ENCODE data around the gene USP6NL.

The USP6NL gene

DNA sequence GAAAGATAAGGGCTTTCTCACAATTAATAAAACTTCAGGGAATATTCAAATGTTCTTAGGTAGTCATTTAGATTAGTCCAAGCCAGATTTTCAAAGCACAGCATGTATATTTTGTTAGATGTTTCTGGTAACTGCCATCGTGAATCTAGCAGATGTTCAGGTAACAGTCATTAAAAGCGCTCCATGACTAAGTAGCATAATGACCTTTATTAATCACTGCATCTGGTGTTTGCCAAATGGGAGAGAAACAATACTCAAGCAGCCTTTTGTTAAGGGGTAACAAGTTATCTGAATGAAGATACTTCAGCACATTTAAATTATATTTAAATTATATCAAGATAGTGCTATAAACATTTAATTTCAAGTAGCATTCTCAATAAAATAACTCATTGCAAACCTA, 47.5 kb downstream of the USP6NL start:
- Histone ChIP-seq H3K79me2 (ENCODE audit: insufficient read depth, low read length) (peaks cover 62% of the 10 kb centered on the region), H3K36me3 (ENCODE audit: insufficient read depth, low read length) (no peaks in the 10 kb centered on the region; the same call in 1 of the 2 replicates), H3K9ac (ENCODE audit: low read depth, low read length, poor library complexity, severe bottlenecking) (no peak overlapping the region), H3K4me3 (ENCODE audit: low read length, poor library complexity, severe bottlenecking) (no peak overlapping the region), H3K9me2 (replicated peaks; ENCODE audit: low read depth, low read length) (no peaks in the 10 kb centered on the region), H3K9me3 (ENCODE audit: insufficient read depth, low read depth, low read length) (no peaks in the 10 kb centered on the region), H4K20me1 (ENCODE audit: insufficient read depth, low read length, poor library complexity, severe bottlenecking) (peaks cover 10% of the 10 kb centered on the region), H3K4me2 (ENCODE audit: low read depth, low read length, poor library complexity, severe bottlenecking) (no peak overlapping the region), H3F3A (ENCODE audit: low read depth) (no peaks in the 10 kb centered on the region), H3K4me1 (ENCODE audit: insufficient read depth, low read length, poor library complexity, severe bottlenecking) (peaks cover 12% of the 10 kb centered on the region), H3K27me3 (ENCODE audit: insufficient read depth, low read length, poor library complexity, severe bottlenecking) (no peaks in the 10 kb centered on the region), H2AFZ (ENCODE audit: low read length) (no peak overlapping the region)
- no peak for TF ChIP-seq CTCF (conservative IDR thresholded peaks at IDR 0.05; ENCODE audit: low read length)
- no peak for TF ChIP-seq EZH2phosphoT487 (IDR thresholded peaks at IDR 0.05; ENCODE audit: borderline replicate concordance)

GRCh38 chr10:11562888-11563287, 48.6 kb downstream of the USP6NL start:
- H3K4me2 ChIP-seq (ENCODE audit: low read depth, low read length, poor library complexity, severe bottlenecking): no peak overlapping the region
- H3F3A ChIP-seq (ENCODE audit: low read depth): no peaks in the 10 kb centered on the region
- peaks cover 12% of the 10 kb centered on the region for H3K4me1 ChIP-seq (ENCODE audit: insufficient read depth, low read length, poor library complexity, severe bottlenecking)
- H3K79me2 ChIP-seq (ENCODE audit: insufficient read depth, low read length): peaks cover 60% of the 10 kb centered on the region
- H2AFZ ChIP-seq (ENCODE audit: low read length): no peak overlapping the region
- H3K9ac ChIP-seq (ENCODE audit: low read depth, low read length, poor library complexity, severe bottlenecking): no peak overlapping the region
- TF ChIP-seq CTCF (conservative IDR thresholded peaks at IDR 0.05; ENCODE audit: low read length) (no peak), EZH2phosphoT487 (IDR thresholded peaks at IDR 0.05; ENCODE audit: borderline replicate concordance) (no peak)
- H3K9me2 ChIP-seq (replicated peaks; ENCODE audit: low read depth, low read length): no peaks in the 10 kb centered on the region
- H4K20me1 ChIP-seq (ENCODE audit: insufficient read depth, low read length, poor library complexity, severe bottlenecking): peaks cover 10% of the 10 kb centered on the region
- no peaks in the 10 kb centered on the region for H3K9me3 ChIP-seq (ENCODE audit: insufficient read depth, low read depth, low read length)
- H3K4me3 ChIP-seq (ENCODE audit: low read length, poor library complexity, severe bottlenecking): no peak overlapping the region
- no peaks in the 10 kb centered on the region; the same call in 1 of the 2 replicates for H3K36me3 ChIP-seq (ENCODE audit: insufficient read depth, low read length)
- no peaks in the 10 kb centered on the region for H3K27me3 ChIP-seq (ENCODE audit: insufficient read depth, low read length, poor library complexity, severe bottlenecking)

DNA sequence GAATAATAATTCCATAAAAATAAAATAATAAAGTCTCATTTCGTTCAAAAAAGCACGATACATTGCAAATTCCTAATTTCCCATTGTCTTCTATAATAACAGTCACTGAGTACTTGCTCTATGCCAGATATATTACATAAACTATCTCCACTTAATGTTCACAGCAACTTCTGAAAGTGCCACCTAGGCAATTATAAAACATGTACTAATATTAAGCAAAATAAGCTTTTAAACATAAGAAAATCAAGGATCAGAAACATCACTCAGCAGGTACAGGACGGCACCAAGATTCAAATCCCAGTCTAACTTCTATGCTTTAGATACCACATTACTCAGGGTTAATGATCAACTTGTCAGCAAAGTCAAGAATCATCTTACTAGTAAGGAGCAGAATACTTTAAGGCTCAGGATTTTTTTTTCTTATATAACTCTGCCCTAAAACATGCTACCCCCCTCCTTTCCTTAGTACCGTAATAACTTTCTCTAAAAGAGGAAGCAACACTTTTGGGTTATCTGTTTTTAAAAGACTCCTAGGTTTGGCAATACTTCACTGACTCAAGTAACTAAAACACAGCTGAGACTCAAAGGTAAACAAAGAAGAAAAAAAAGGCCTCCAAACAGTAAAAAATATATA, 51.3 kb downstream of the USP6NL start:
- H3K4me3 ChIP-seq (ENCODE audit: low read length, poor library complexity, severe bottlenecking): no peak overlapping the region
- no peaks in the 10 kb centered on the region for H3K9me3 ChIP-seq (ENCODE audit: insufficient read depth, low read depth, low read length)
- no peaks in the 10 kb centered on the region; the same call in 1 of the 2 replicates for H3K36me3 ChIP-seq (ENCODE audit: insufficient read depth, low read length)
- peaks cover 12% of the 10 kb centered on the region for H3K4me1 ChIP-seq (ENCODE audit: insufficient read depth, low read length, poor library complexity, severe bottlenecking)
- H3K79me2 ChIP-seq (ENCODE audit: insufficient read depth, low read length): peaks cover 58% of the 10 kb centered on the region
- no peak overlapping the region for H2AFZ ChIP-seq (ENCODE audit: low read length)
- peaks cover 10% of the 10 kb centered on the region for H4K20me1 ChIP-seq (ENCODE audit: insufficient read depth, low read length, poor library complexity, severe bottlenecking)
- no peak overlapping the region for H3K9ac ChIP-seq (ENCODE audit: low read depth, low read length, poor library complexity, severe bottlenecking)
- TF ChIP-seq EZH2phosphoT487 (IDR thresholded peaks at IDR 0.05; ENCODE audit: borderline replicate concordance) (no peak), CTCF (conservative IDR thresholded peaks at IDR 0.05; ENCODE audit: low read length) (no peak)
- no peaks in the 10 kb centered on the region for H3K27me3 ChIP-seq (ENCODE audit: insufficient read depth, low read length, poor library complexity, severe bottlenecking)
- H3K4me2 ChIP-seq (ENCODE audit: low read depth, low read length, poor library complexity, severe bottlenecking): no peak overlapping the region
- no peaks in the 10 kb centered on the region for H3K9me2 ChIP-seq (replicated peaks; ENCODE audit: low read depth, low read length)
- no peaks in the 10 kb centered on the region for H3F3A ChIP-seq (ENCODE audit: low read depth)
